ENCODE data around the gene FCGR3B.
"Not testable (repeated sequence)": the region's sequence is repeated elsewhere in the genome, so short reads cannot be mapped to it uniquely, and the experiment has no call there.

FCGR3B gene

DNA sequence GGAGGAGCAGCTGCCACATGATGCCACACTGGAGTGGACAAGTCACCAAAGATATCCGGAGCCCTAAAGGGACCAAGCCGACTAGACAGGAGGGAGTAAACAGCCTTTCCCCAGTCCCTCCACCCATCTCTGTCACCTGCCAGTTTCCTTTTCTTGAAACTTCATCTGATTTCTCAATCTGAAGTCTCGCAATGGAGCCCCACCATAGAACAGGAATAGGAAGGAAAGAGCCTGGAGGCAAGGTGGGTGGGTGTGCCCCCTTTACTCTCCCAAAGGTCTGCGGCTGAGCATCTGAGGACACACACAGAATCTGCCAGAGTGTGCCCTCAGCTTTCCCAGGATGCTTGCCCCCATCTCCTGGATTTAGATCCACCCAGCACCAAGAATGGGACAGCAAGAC lies at the start of gene FCGR3B:
Gene FCGR3B, minus strand, starts transcription at position 101 of the 400 bp plus-strand sequence. Its CDS starts 82 bp downstream, at position 19.
- no peak for FAIRE-seq

DNA sequence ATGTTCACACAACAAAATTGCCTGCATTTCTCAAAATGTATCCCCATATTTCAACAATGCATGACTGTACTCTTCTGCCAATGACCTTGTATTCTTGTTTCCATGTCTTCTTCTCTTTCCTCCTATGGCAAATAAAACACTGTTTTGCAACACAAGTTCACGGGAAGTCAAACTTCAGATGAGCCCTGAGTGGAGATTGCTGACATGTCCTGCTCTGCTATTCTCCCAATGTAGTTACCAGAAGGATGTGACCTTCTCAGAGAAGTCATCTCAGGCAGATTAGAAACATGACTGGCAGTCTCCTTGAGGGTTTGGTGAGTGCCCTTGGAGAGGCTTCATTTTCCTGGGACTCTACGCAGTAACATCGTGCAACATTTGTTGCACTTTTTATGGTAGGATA lies 47.5 kb upstream of the FCGR3B start:
- no peak for FAIRE-seq

DNA sequence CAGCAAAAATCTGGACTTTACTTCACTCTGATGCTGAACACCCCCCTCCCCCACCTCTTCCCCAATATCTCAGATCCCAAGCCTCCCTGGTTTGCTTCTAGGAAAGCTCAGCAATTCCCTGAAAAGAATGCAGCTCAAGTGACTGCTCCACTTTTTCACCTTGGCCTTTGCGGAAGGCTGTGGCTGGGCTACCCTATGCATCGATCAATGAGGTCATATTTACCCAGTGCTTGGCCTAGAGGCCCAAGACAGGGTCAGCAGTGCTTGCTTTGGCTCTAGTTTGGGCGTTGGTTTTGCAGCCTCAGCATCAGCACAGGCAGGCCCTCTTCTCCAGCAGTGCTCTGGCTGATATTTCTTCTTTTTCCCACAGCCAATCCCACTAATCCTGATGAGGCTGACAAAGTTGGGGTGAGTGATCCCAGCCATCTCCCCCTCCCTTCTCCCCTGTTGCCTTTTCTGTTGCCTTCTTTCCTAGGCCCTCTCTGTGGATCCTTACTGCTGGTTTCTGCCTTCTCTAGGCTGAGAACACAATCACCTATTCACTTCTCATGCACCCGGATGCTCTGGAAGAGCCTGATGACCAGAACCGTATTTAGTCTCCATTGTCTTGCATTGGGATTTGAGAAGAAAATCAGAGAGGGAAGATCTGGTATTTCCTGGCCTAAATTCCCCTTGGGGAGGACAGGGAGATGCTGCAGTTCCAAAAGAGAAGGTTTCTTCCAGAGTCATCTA lies 46.1 kb upstream of the FCGR3B start:
- FAIRE-seq: no peak

DNA sequence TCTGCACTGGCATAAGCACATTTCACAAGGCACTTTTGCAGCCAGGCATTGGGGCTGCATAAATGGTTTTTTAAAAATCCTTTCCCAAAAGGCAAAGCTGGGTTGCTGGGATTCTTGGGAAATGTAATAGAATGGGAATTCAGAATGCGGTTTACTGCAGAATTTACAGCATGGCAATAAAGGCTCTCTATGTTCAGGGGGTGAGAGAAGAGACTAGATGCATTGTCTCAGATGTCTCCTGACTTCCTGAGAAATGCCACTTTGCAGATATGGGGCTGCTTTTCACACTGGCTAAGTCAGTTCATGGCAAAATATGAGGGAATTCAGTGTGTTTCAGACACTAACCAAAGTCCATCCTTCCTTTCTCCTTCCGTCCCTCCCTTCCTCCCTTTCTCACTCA lies 45.5 kb upstream of the FCGR3B start:
- FAIRE-seq: no peak

DNA sequence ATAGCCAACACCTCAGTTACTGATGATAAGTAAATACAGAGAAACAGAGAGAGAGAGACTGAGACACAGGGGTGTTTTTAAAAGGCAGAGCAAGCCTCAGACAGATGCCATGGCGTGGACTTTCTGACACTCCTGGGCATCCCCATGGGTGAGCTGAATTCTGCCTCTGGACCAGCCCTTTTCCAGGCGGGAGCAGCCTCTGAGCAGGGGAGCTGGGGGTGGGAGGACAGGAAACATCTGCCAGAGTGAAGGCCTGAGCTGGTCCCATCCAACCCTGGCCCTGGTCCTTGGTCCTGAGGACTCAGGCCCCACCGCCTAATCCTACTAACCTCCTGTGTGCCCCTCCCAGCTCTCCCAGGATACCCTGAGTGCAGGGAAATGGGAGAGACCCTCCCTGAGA lies 43.9 kb upstream of the FCGR3B start:
- FAIRE-seq: not testable (repeated sequence)

DNA sequence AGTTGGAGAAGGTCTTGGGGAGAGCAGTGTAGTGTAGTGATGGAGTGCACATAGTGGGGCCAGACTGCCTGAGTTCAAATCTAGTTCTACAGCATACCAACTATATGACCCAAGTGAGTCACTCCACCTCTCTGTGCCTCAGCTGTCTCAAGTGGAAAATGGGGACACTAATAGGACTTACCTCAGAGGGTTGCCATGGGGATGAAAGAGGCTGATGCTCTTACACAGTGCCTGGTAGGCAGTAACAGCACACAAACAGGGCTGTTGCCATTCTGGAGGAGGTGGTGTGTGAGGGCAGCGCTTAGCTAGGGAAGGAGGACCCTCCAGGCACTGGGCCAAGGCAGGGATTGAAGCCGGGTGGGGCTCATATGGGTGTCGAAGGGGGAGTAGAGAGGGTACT lies 43.5 kb upstream of the FCGR3B start:
- FAIRE-seq: not testable (repeated sequence)

DNA sequence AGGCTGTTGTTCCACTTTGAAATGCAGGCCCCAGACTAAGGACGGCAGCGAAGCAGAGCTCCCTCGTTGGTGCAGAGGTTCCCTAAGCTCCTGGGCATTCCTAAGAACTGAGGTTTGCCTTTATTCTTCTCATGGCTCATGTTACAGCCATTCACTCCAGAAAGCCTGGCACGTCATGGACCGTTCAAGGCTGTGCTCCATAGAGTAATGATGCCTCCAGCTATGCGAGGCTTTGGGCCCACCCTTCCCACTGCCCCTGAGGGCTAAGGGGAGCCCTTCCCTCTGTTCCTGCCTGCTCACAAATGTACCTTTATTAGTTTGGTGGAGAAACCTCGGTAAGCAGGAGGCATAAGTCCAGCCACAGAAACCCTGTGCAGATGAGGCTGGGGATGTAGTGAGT lies 42.5 kb upstream of the FCGR3B start:
- FAIRE-seq: not testable (repeated sequence)

DNA sequence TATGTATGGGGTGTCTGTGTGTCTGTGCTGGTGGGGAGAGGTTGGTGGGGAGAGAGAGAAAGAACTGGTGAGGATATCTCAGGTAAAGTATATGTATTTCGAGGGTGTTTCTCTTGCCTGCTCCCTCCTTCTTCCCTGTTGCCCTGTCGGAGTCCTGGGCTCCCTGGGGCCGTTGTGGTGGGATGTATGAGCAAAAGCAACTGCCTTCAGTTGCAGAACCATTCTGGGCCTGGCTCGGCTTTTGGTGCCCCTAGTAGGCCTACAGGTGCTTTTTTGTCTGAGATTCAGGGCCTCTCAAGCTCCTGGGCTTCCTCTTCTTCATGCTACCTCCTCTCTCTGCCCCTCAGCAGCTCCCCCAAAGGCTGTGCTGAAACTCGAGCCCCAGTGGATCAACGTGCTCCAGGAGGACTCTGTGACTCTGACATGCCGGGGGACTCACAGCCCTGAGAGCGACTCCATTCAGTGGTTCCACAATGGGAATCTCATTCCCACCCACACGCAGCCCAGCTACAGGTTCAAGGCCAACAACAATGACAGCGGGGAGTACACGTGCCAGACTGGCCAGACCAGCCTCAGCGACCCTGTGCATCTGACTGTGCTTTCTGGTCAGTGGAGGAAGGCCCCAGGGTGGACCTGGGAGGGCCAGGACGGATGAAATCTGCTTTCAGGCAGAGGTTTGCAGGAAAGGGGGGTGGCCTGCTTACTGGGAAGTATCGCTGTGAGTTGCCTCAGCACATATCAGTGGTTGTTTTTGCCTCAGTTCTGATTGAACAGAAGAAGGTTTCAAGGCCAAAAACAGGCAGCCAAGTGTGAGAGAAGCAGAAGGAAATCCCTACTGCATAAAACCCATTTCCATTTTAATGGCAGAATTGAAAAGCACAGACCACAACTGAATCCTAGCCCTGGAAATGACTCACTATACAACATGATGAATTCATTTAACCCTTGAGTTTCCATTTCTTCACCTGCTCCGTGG lies 40.4 kb upstream of the FCGR3B start:
- FAIRE-seq: not testable (repeated sequence)

DNA sequence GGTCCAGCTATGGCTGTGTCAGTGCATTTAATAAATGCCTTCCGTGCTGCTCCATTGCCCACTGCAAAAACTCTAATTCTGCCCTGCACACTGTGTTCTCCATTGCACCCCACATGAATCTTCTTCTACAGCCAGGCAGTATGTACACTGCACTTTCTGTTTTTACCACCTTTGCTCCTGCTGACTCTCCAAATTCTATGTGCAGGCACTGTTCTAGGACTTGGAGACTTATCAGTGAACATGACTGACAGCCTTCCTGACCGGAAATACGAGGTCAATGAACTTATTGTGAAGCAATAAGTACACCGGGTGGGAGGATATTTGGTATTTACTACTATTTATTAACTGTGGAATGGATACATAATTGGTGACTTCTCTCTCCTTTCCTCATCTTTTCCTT lies 33.7 kb upstream of the FCGR3B start:
- not testable (repeated sequence) for FAIRE-seq

DNA sequence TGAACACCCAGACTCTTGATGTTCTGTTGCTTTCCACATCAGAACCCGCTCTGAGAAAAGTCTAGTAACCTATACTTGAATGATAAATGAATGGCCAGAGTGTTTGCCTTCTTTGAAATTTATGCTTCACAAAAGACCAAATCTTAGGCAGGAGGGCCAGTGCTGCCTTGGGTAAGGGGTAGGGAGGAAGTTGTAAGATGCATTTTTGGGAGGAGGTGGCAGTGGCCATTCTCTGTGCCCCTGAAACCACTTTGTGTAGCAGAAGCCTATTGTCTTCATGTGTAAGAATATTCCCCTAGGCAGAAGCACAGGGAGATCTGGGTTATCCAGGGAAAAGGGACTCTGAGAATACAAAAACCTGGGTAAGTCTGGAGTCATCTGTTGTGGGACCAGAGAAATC lies 32.6 kb upstream of the FCGR3B start:
- not testable (repeated sequence) for FAIRE-seq

DNA sequence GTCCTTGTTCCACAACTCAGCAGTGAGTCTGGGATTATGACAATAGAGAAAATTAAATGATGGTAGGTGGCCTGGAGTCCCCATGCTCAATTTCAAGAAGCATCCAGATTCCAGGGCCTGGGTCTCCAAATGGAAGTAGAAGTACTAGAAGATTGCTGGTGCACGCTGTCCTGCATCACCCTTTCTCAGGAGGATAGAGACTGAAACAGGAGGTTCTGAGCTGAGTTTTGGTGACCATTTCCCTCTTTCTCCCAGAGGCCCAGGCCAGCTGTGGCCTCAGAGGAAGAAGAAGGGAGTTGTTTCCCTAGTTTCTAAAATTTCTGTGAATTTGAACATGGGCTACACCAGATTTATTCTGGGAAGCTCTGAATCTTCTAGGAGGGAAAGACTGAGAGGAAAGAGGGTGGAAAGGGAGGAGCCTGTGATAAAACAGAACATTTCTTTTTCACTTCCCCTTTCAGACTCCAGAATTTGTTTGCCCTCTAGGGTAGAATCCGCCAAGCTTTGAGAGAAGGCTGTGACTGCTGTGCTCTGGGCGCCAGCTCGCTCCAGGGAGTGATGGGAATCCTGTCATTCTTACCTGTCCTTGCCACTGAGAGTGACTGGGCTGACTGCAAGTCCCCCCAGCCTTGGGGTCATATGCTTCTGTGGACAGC lies 31.8 kb upstream of the FCGR3B start, which contains the start of gene FCGR2B:
Gene FCGR2B, plus strand, starts transcription at position 460 of the 656 bp plus-strand sequence. Its CDS starts 99 bp downstream, at position 559.
- not testable (repeated sequence) for FAIRE-seq

DNA sequence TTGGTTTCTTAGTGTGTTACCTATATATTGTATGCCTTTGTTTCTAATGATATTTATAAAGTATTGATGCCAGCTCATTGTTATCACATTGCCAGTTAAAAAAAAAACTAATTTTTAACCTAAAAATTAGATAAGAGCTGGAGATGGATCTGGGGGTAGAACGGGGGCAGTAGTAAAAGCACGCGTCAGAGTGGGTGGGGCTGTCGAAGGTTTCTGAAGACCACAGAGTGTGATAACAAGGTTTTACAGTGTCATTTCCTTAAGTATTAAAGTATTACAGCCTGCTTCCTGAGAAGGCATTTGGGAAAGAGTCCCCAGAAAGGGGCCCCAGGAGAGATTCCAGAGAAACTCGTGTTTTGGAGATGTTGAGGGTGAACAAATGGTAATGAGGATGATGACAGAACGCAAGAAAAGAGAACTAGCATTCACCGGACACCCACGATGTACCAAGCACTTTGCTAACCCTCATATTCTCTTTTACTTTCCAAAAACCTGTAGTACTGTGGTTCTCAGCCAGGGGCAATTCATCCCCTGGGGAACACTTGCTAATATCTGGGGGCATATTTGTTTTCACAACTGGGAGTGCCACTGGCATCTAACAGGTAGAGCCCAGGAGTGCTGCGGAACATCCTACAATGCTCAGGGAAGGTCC lies 30.8 kb upstream of the FCGR3B start:
- not testable (repeated sequence) for FAIRE-seq

DNA sequence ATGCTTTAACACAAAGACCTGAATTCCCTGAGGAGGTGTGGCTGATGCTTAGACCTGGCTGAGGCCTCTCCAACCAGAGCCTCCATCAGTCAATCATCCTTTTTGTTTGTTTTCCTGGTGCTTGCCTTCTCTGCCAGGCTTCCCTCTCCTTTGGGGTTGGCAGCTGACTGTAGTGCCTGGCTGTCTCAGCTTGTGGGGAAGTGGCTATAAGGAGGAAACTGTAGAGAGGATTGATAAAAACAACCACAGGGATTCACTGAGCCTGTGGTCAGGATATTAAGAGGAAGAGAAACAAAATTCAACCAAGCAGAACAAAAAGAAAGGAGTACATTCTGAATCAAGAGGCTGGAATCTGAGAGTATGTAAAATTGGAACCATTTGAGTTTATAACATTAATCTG lies 27.5 kb upstream of the FCGR3B start:
- not testable (repeated sequence) for FAIRE-seq

DNA sequence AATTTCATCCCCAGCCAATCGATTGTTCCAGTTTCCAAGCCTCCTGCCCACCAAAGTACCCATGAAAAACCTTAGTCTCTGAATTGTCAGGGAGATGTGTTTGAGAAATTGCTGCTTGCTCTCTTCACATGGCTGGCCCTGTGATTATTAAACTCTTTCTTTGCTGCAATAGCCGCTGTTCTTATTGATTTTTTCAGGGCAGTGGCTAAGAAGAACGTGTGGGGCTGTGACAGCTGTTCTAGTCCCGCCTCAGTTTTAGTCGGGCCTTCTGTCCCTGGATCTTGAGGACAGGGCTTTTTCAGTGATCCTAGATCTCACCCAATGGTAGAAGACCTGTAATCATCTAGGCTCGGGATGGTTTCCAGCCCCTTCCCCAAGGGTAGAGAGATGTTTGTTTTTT lies 23.0 kb upstream of the FCGR3B start:
- FAIRE-seq: not testable (repeated sequence)

DNA sequence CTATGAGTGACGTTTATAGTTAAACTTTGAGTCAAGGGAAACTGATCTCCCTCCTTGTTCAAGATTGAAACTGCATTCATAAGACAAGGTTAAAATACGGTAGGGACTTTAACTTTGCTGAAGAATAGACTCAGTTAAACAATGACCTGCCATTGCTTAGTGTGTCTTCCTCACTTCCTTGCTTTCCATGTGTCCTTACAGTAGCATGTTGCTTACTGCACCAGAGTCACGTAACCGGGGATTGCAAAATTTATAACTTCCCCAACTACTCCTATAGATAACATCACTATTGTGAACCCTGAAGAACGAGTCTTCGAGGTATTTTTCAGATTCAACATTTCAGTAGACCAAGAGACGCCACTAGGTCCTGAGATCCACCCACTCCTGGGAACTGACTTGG lies 22.6 kb upstream of the FCGR3B start:
- not testable (repeated sequence) for FAIRE-seq

DNA sequence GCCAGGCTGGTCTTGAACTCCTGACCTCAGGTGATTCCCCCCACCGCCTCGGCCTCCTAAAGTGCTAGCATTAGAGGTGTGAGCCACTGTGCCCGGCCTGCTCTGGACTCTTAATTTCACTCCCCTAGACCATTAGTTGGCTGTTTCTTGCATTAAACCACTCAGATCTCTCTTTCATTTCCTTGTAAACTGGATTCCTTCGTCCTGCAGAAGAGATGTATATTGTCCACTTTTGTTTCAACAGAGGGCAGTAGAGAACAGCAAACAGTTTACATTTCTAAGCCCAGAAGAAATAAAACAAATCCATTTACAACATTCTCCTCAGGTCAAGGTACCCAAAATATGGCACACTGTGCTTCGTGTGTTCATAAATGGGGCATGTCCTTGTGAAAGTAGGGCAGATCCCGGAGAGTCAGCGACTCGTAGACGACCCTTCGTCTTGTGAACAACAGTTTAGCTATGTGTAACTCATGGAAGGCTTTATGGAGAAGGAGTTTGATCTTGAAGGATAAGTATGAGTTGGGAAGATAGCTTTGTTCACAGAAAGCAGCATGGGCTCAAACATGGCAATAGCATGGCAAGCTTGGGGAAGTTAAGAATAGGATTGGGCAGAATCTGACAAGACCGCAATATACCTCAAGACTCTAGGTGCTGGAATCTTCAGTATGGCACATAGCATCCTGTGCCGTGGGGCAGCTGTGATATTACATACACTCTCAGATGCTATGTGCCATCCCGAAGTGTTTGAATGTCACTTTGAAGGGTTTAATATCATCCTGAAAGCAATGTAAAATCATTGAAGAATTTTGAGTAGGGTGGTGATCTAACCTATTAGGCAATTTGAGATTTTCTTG lies 16.8 kb upstream of the FCGR3B start:
- not testable (repeated sequence) for FAIRE-seq

DNA sequence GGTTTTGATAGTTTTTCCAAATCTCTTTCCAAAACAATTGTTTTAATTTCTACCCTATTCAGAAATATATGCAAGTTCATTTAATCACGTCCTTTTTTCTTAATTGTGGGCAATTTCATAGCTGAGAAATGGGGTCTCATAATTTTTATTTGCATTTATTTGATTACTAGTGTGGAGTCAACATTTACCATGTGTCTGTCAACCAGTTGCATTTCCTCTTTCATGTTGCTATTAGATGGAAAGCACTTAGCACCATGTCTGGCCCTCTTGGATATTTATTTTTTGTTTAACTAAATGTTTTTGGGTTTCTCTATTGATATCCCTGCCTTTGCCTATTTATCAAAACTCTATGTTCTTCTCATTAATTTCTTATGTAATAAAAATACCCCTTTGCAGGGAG lies 13.9 kb upstream of the FCGR3B start:
- FAIRE-seq: not testable (repeated sequence)

DNA sequence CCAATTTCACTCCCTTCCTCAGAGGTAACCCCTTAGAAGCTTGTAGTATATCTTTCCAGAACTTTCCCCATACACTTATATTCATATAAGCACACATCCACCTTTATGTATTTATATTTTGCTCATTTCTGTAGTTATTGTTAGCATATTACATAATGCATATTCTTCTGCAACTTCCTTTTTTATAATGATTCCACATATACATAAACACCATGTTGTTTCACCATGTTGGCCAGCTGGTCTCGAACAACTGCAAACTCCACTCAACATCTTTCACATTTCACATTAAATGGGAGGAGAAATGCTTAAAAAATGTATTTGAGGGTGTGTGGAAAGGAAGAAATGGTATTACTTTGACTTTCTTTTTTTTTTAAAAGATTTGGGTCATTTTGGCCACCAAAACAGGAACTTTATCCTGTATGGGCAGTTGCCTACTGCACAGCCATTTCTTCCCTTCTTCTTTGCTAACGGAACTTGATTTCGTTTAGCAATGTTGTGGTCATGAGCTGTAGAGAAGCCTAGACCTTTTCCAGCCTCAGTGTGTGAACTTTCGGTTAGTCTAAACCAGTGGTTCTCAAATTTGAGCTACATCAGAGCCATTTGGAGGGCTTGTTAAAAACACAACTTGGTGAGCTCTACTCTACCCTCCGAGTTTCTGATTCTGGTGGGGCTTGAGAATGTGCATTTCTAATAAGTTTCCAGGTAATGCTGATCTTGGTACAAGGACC lies 12.7 kb upstream of the FCGR3B start:
- not testable (repeated sequence) for FAIRE-seq

DNA sequence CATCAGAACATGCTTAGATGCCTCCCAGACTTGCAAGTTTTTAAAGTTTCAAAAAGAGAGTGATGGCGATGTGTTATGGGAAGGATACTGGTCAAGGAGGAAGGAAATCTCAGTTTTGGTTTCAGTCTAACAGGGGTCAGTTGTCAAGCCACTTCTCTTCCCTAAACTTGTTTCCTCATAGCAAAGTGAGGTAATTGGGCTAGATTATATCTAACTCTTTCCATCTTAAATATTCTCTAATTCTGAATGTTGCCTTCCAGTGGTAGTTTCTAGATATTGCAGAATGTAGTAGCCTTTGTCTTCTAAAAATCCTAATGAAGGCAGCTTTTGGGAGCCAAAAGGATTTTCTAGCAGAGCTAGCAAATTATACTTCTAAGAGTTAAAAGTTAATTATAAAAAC lies 11.7 kb upstream of the FCGR3B start:
- not testable (repeated sequence) for FAIRE-seq

DNA sequence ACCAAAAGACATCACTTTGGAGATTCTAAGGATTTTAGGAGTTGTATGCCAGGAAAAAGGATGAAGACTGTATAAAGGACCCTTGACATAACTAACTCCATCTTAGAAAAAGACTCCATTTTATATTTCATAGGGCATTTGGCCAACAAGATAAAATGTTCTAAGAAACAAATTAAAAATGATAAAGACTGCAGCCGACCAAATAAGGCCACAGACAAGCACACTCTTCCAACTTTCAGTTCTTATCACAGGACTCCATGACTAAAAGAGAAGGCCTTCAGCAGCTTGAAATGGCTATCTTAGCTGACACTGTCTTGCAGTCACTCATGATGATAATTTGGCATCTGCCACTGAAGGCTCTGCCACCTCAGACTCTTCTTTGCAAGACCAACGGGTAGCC lies 8.2 kb upstream of the FCGR3B start:
- FAIRE-seq: not testable (repeated sequence)

Measured in endometrium (tissue), 2 donors.